Measurements from ENCODE around the gene MAN2A2.
"Not testable (repeated sequence)": the region's sequence is repeated elsewhere in the genome, so short reads cannot be mapped to it uniquely, and the experiment has no call there.

Gene MAN2A2

DNA sequence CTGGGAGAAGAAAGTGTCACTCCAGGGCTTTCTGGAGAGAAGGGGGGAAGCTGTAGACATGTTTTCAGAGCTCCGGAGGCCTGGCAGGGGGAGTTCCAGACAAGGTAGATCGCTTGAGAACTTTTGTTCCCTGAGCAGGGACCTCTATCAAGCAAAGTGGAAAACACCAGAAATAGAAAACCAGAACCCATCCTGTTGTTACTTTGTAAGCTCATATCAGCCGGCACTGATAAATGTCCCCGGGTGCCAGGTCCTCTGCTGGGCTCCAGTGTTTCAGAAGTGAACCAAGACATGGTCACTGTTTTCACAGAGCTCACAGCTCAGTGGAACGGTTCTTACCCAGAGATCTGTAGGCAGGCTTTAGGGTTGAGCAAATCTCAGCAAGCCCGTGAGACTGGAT lies 15.7 kb downstream of the MAN2A2 start:
- in situ Hi-C loops (cut with HindIII; ENCODE audit: low sequenced_read_pairs): no loop called here
- no peak overlapping the region for H3K4me3 ChIP-seq (ENCODE audit: low read depth, low read length)

GRCh38 chr15:90921887-90922286 lies 18.8 kb downstream of the MAN2A2 start:
- DNase-seq (ENCODE audit: low read depth, low spot score): no peak
- in situ Hi-C loops (cut with HindIII; ENCODE audit: low sequenced_read_pairs): no loop called here
- TF ChIP-seq, protein P1, sequence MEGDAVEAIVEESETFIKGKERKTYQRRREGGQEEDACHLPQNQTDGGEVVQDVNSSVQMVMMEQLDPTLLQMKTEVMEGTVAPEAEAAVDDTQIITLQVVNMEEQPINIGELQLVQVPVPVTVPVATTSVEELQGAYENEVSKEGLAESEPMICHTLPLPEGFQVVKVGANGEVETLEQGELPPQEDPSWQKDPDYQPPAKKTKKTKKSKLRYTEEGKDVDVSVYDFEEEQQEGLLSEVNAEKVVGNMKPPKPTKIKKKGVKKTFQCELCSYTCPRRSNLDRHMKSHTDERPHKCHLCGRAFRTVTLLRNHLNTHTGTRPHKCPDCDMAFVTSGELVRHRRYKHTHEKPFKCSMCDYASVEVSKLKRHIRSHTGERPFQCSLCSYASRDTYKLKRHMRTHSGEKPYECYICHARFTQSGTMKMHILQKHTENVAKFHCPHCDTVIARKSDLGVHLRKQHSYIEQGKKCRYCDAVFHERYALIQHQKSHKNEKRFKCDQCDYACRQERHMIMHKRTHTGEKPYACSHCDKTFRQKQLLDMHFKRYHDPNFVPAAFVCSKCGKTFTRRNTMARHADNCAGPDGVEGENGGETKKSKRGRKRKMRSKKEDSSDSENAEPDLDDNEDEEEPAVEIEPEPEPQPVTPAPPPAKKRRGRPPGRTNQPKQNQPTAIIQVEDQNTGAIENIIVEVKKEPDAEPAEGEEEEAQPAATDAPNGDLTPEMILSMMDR (IDR thresholded peaks at IDR 0.05; ENCODE audit: low read depth, low read length): no peak
- no peak overlapping the region for H3K4me3 ChIP-seq (ENCODE audit: low read depth, low read length)

More for the DNA sequence above, 15.7 kb downstream of the MAN2A2 start:
- DNase-seq (ENCODE audit: low read depth, low spot score): no peak
- TF ChIP-seq, protein P1 (IDR thresholded peaks at IDR 0.05; ENCODE audit: low read depth, low read length): no peak

DNA sequence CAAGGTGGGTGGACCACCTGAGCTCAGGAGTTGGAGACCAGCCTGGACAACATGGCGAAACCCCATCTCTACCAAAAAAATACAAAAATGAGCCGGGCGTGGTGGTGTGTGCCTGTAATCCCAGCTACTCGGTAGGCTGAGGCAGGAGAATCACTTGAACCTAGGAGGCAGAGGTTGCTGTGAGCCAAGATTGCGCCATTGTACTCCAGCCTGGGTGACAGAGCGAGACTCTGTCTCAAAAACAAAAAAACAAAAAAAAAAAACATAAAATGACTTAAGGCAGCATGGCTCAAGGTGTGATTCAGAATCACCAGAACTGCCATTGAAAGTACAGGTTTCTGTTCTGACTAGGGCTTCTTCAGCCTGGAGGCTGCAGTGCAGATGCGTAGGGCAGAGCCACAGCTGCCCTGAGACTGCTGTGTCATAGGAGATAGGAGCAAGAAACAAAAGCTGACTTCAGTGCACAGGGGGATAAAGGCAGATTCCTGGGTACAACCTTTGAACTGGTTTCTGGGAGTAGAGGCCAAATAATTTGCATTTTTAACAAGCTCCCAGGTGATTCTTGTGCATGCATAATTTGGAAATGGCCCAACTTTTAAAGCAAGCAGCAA lies 19.7 kb downstream of the MAN2A2 start:
- in situ Hi-C loops (cut with HindIII; ENCODE audit: low sequenced_read_pairs); DNase-seq (ENCODE audit: low read depth, low spot score); H3K4me3 ChIP-seq (ENCODE audit: low read depth, low read length): not testable (repeated sequence)

GRCh38 chr15:90924375-90924774 lies 21.3 kb downstream of the MAN2A2 start:
- no peak overlapping the region for H3K4me3 ChIP-seq (ENCODE audit: low read depth, low read length)
- TF ChIP-seq, protein P1 (IDR thresholded peaks at IDR 0.05; ENCODE audit: low read depth, low read length): no peak
- in situ Hi-C loops (cut with HindIII; ENCODE audit: low sequenced_read_pairs): no loop called here
- no peak for DNase-seq (ENCODE audit: low read depth, low spot score)

DNA sequence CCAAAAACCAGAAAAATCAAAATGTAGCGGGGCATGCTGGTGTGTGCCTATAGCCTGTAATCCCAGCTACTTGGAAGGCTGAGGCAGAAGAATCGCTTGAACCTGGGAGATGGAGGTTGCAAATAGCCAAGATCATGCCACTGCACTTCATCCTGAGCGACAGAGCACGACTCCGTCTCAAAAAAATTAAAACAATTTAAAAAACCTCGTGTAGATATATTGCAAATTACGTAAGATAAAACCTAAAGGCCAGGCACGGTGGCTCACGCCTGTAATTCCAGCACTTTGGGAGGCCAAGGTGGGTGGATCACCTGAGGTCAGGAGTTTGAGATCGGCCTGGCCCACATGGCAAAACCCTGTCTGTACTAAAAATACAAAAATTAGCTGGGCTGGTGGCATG lies 23.7 kb downstream of the MAN2A2 start:
- H3K4me3 ChIP-seq (ENCODE audit: low read depth, low read length); in situ Hi-C loops (cut with HindIII; ENCODE audit: low sequenced_read_pairs); DNase-seq (ENCODE audit: low read depth, low spot score): not testable (repeated sequence)

DNA sequence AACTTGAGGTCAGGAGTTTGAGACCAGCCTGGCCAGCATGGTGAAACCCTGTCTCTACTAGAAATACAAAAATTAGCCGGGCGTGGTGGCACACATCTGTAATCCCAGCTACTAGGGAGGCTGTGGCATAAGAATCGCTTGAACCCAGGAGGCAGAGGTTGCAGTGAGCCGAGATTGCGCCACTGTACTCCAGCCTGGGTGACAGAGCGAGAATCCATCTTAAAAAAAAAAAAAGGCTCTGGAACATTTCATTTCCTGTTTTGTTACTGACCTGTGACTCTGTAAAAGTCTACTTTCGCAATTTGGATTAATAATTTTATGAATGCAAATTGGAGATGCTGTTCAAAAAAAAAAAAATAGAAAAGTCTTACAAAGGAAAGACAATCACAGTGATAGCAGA lies 25.0 kb downstream of the MAN2A2 start:
- in situ Hi-C loops (cut with HindIII; ENCODE audit: low sequenced_read_pairs); DNase-seq (ENCODE audit: low read depth, low spot score); H3K4me3 ChIP-seq (ENCODE audit: low read depth, low read length): not testable (repeated sequence)

DNA sequence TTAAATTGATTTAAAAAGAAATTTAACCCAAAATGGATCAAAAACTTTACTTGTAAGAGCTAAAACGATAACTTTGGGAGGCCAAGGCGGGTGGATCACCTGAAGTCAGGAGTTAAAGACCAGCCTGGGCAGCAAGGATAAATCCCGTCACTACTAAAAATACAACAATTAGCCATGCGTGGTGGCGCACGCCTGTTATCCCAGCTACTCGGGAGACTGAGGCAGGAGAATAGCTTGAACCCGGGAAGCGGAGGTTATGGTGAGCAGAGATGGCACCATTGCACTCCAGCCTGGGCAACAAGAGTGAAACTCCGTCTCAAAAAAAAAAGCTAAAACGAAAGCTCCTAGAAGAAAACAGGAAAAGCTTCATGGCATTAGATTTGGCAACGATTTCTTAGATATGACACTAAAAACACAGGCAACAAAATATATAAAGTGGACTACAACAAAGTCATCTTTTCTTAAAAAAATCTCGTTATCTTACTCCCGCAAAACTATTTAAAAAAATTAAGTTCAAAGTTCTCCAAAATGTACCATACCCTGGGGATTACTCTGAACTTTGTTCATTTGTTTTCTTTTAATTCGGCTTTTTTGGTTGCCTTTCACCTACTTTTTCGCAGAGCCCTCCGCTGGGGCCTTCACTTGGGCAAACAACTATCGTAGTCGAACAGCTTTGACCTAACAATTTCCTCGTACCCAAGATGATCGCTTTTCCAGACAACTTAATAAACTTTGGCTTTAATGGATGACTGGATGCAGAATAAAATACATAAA lies 26.3 kb downstream of the MAN2A2 start:
- peak overlapping the region; percentile 56 for H3K4me3 ChIP-seq (ENCODE audit: low read depth, low read length)
- TF ChIP-seq, protein P1 (IDR thresholded peaks at IDR 0.05; ENCODE audit: low read depth, low read length): no peak
- in situ Hi-C loops (cut with HindIII; ENCODE audit: low sequenced_read_pairs): no loop called here
- no peak for DNase-seq (ENCODE audit: low read depth, low spot score)

GRCh38 chr15:90930861-90931574 lies 27.9 kb downstream of the MAN2A2 start:
- TF ChIP-seq, protein P1 (IDR thresholded peaks at IDR 0.05; ENCODE audit: low read depth, low read length): no peak
- in situ Hi-C loops (cut with HindIII; ENCODE audit: low sequenced_read_pairs): no loop called here
- DNase-seq (ENCODE audit: low read depth, low spot score): no peak
- H3K4me3 ChIP-seq (ENCODE audit: low read depth, low read length): no peak overlapping the region
